Measurements from ENCODE around the gene ZHX3.

Gene ZHX3

DNA sequence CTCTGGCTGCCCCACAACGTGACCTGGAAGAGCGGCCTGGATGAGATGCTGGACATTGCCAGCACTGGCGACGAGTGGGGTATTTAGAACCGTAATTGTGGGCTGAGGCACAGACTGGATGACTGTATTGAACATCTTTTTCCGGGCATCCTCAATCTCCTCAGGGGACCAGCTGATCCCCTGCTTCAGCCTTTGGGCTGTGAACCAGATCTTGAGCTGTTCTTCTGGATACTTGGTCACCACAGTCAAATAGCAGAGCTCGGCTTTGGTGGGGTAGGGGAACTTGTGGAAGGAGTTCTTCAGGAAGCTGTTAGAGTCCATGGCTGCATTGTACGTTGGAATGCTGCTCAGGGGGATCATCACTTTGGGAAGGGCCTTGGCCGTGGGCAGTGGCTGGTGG, 113.9 kb downstream of the ZHX3 start:
- H3K9me2 ChIP-seq (replicated peaks; ENCODE audit: low read depth, low read length): no peaks in the 10 kb centered on the region
- no peak overlapping the region for H3K4me2 ChIP-seq (ENCODE audit: low read depth, low read length, poor library complexity, severe bottlenecking)
- H3K27me3 ChIP-seq (ENCODE audit: insufficient read depth, low read length, poor library complexity, severe bottlenecking): no peaks in the 10 kb centered on the region
- H3K79me2 ChIP-seq (ENCODE audit: insufficient read depth, low read length): no peaks in the 10 kb centered on the region
- H3K9me3 ChIP-seq (ENCODE audit: insufficient read depth, low read depth, low read length): peaks cover 4% of the 10 kb centered on the region; the same call in 1 of the 2 replicates
- no peak overlapping the region for H3K9ac ChIP-seq (ENCODE audit: low read depth, low read length, poor library complexity, severe bottlenecking)
- H2AFZ ChIP-seq (ENCODE audit: low read length): no peak overlapping the region
- H3K4me1 ChIP-seq (ENCODE audit: insufficient read depth, low read length, poor library complexity, severe bottlenecking): no peaks in the 10 kb centered on the region
- no peaks in the 10 kb centered on the region for H4K20me1 ChIP-seq (ENCODE audit: insufficient read depth, low read length, poor library complexity, severe bottlenecking)
- H3K4me3 ChIP-seq (ENCODE audit: low read length, poor library complexity, severe bottlenecking): no peak overlapping the region
- no peaks in the 10 kb centered on the region for H3F3A ChIP-seq (ENCODE audit: low read depth)
- peaks cover 30% of the 10 kb centered on the region; the same call in 1 of the 2 replicates for H3K36me3 ChIP-seq (ENCODE audit: insufficient read depth, low read length)
- no peak for TF ChIP-seq EZH2phosphoT487 (IDR thresholded peaks at IDR 0.05; ENCODE audit: borderline replicate concordance)
- TF ChIP-seq, protein P1, sequence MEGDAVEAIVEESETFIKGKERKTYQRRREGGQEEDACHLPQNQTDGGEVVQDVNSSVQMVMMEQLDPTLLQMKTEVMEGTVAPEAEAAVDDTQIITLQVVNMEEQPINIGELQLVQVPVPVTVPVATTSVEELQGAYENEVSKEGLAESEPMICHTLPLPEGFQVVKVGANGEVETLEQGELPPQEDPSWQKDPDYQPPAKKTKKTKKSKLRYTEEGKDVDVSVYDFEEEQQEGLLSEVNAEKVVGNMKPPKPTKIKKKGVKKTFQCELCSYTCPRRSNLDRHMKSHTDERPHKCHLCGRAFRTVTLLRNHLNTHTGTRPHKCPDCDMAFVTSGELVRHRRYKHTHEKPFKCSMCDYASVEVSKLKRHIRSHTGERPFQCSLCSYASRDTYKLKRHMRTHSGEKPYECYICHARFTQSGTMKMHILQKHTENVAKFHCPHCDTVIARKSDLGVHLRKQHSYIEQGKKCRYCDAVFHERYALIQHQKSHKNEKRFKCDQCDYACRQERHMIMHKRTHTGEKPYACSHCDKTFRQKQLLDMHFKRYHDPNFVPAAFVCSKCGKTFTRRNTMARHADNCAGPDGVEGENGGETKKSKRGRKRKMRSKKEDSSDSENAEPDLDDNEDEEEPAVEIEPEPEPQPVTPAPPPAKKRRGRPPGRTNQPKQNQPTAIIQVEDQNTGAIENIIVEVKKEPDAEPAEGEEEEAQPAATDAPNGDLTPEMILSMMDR (conservative IDR thresholded peaks at IDR 0.05; ENCODE audit: low read length): no peak

DNA sequence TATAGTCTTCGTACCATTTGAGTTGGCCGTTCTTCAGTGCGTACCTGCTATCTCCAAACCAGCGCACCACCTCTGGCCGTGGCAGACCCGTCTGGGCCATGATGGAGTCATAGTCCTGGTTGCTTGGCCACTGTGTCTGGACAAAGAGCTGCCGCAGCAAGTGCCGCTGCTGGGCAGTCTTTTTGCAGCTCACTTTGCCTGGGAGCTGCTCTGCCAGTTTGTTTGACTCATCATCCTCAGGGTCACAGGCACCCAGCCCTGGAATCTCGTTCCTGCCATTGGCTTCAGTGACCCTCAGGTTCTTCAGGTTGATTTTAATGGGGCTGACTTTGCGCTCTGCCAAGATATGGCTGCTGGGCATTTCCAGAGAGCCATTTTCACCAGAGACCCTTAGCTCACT, 115.1 kb downstream of the ZHX3 start:
- no peak overlapping the region for H2AFZ ChIP-seq (ENCODE audit: low read length)
- no peak for TF ChIP-seq EZH2phosphoT487 (IDR thresholded peaks at IDR 0.05; ENCODE audit: borderline replicate concordance)
- TF ChIP-seq, protein P1 (conservative IDR thresholded peaks at IDR 0.05; ENCODE audit: low read length): no peak
- H3K4me1 ChIP-seq (ENCODE audit: insufficient read depth, low read length, poor library complexity, severe bottlenecking): no peaks in the 10 kb centered on the region
- H3K36me3 ChIP-seq (ENCODE audit: insufficient read depth, low read length): peaks cover 35% of the 10 kb centered on the region; the same call in 1 of the 2 replicates
- H3F3A ChIP-seq (ENCODE audit: low read depth): no peaks in the 10 kb centered on the region
- no peaks in the 10 kb centered on the region for H3K79me2 ChIP-seq (ENCODE audit: insufficient read depth, low read length)
- no peak overlapping the region for H3K4me3 ChIP-seq (ENCODE audit: low read length, poor library complexity, severe bottlenecking)
- no peaks in the 10 kb centered on the region for H4K20me1 ChIP-seq (ENCODE audit: insufficient read depth, low read length, poor library complexity, severe bottlenecking)
- H3K9me3 ChIP-seq (ENCODE audit: insufficient read depth, low read depth, low read length): peaks cover 4% of the 10 kb centered on the region; the same call in 1 of the 2 replicates
- no peaks in the 10 kb centered on the region for H3K9me2 ChIP-seq (replicated peaks; ENCODE audit: low read depth, low read length)
- no peaks in the 10 kb centered on the region for H3K27me3 ChIP-seq (ENCODE audit: insufficient read depth, low read length, poor library complexity, severe bottlenecking)
- H3K9ac ChIP-seq (ENCODE audit: low read depth, low read length, poor library complexity, severe bottlenecking): no peak overlapping the region
- no peak overlapping the region for H3K4me2 ChIP-seq (ENCODE audit: low read depth, low read length, poor library complexity, severe bottlenecking)

DNA sequence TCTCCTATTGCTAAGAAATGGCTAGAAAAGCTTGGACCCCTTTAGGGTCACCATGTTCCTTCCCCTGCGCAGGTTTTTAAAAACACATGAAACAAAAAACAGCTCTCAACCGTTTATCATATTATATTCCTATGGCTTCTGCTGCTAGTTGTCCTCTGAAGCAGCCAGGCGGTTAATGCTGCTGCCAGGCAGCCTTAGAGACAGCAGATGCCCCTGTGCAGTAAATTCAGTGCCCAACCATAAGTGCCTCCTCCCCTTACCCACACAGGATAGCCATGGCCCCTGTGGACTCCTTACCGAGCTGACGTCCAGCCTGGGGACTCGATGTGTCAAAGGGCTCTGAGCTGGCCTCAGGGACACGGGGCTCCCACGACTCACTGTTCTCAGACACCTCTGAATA, 115.8 kb downstream of the ZHX3 start:
- Histone ChIP-seq H3K4me3 (ENCODE audit: low read length, poor library complexity, severe bottlenecking) (no peak overlapping the region), H3K9me2 (replicated peaks; ENCODE audit: low read depth, low read length) (no peaks in the 10 kb centered on the region), H3F3A (ENCODE audit: low read depth) (no peaks in the 10 kb centered on the region), H3K27me3 (ENCODE audit: insufficient read depth, low read length, poor library complexity, severe bottlenecking) (no peaks in the 10 kb centered on the region), H3K9ac (ENCODE audit: low read depth, low read length, poor library complexity, severe bottlenecking) (no peak overlapping the region), H3K36me3 (ENCODE audit: insufficient read depth, low read length) (peaks cover 35% of the 10 kb centered on the region; the same call in 1 of the 2 replicates), H3K9me3 (ENCODE audit: insufficient read depth, low read depth, low read length) (peaks cover 4% of the 10 kb centered on the region; the same call in 1 of the 2 replicates), H2AFZ (ENCODE audit: low read length) (no peak overlapping the region), H4K20me1 (ENCODE audit: insufficient read depth, low read length, poor library complexity, severe bottlenecking) (no peaks in the 10 kb centered on the region), H3K79me2 (ENCODE audit: insufficient read depth, low read length) (no peaks in the 10 kb centered on the region), H3K4me1 (ENCODE audit: insufficient read depth, low read length, poor library complexity, severe bottlenecking) (no peaks in the 10 kb centered on the region), H3K4me2 (ENCODE audit: low read depth, low read length, poor library complexity, severe bottlenecking) (no peak overlapping the region)
- TF ChIP-seq EZH2phosphoT487 (IDR thresholded peaks at IDR 0.05; ENCODE audit: borderline replicate concordance): no peak
- TF ChIP-seq, protein P1 (conservative IDR thresholded peaks at IDR 0.05; ENCODE audit: low read length): no peak
